CD14-positive monocyte (primary cell): ENCODE results near the gene ALG14. TPM values are rescaled to one million over a fixed set of nuclear protein-coding genes. Genes with fewer than 3 reads are reported as not detected.

Experiments
- DNase-seq, 3 donors: peaks; one replicate each; pipeline ENCODE4 v3.0.0-alpha.2; 2011 to 2022
- H2AFZ ChIP-seq: 2 replicates; pipeline ENCODE4 v1.6.0; 2012; ENCODE audit warnings: mild to moderate bottlenecking, low read depth, low read length, inconsistent platforms; ENCODE audit not compliant: insufficient read depth, poor library complexity, severe bottlenecking
- H3K27ac ChIP-seq, 2 donors: 1 replicate in 1 of 2; 2 replicates in 1 of 2; pipeline ENCODE4 v1.5.1; 2012 to 2013; ENCODE audit warnings: low read length in 2 of 2, control low read depth in 1 of 2, inconsistent platforms in 1 of 2, low read depth in 1 of 2, mild to moderate bottlenecking in 1 of 2
- H3K27me3 ChIP-seq, 2 donors: one replicate each; pipeline versions ENCODE4 v1.6.0 to v1.6.1; 2011 to 2013; ENCODE audit warnings: low read length in 2 of 2; ENCODE audit not compliant: control insufficient read depth in 2 of 2, insufficient read depth in 2 of 2
- H3K36me3 ChIP-seq, 2 donors: replicated peaks in 1 of 2; 1 replicate in 1 of 2; 2 replicates in 1 of 2; pipeline versions ENCODE4 v1.5.1 to v1.6.1; 2012 to 2013; ENCODE audit warnings: low read length in 2 of 2, control low read depth in 1 of 2, inconsistent platforms in 1 of 2, mild to moderate bottlenecking in 1 of 2; ENCODE audit not compliant: insufficient read depth in 2 of 2, control insufficient read depth in 1 of 2
- H3K4me1 ChIP-seq, 2 donors: 1 replicate in 1 of 2; 2 replicates in 1 of 2; pipeline versions ENCODE4 v1.5.1 to v1.6.1; 2012 to 2013; ENCODE audit warnings: low read length in 2 of 2, control low read depth in 1 of 2, inconsistent platforms in 1 of 2, mild to moderate bottlenecking in 1 of 2, moderate library complexity in 1 of 2; ENCODE audit not compliant: insufficient read depth in 2 of 2, control insufficient read depth in 1 of 2
- H3K4me2 ChIP-seq: replicated peaks from 2 replicates; pipeline ENCODE3; 2012; ENCODE audit warnings: low read length, moderate library complexity, mild to moderate bottlenecking; ENCODE audit not compliant: poor library complexity, severe bottlenecking; ENCODE audit errors: extremely low read depth
- H3K4me3 ChIP-seq, 3 experiments: fragments of 200-600 bp in 1 of 3; sonication (generic) in 1 of 3; replicated peaks in 1 of 3; 1 replicate in 2 of 3; 2 replicates in 1 of 3; pipeline ENCODE4 v1.5.1; 2011 to 2013; ENCODE audit warnings: low read length in 3 of 3, mild to moderate bottlenecking in 3 of 3, control low read depth in 2 of 3, low read depth in 2 of 3, inconsistent platforms in 1 of 3, moderate library complexity in 1 of 3
- H3K79me2 ChIP-seq: 2 replicates; pipeline ENCODE4 v1.6.0; 2012; ENCODE audit warnings: mild to moderate bottlenecking, control low read depth, inconsistent platforms, low read length, moderate library complexity; ENCODE audit not compliant: insufficient read depth
- H3K9ac ChIP-seq: 2 replicates; pipeline ENCODE4 v1.6.0; 2017; ENCODE audit warnings: low read length, mild to moderate bottlenecking; ENCODE audit not compliant: insufficient read depth, poor library complexity, severe bottlenecking
- H3K9me3 ChIP-seq, 2 donors: replicated peaks in 1 of 2; 1 replicate in 1 of 2; 2 replicates in 1 of 2; pipeline versions ENCODE4 v1.5.1 to v1.6.1; 2012 to 2013; ENCODE audit warnings: low read length in 2 of 2, control low read depth in 1 of 2; ENCODE audit not compliant: control insufficient read depth in 1 of 2, insufficient read depth in 1 of 2
- H4K20me1 ChIP-seq: 2 replicates; pipeline ENCODE4 v1.6.0; 2012; ENCODE audit warnings: mild to moderate bottlenecking, low read length, control low read depth, moderate library complexity; ENCODE audit not compliant: insufficient read depth
- H3K27ac Mint-ChIP-seq, 7 donors: one replicate each; pipeline ENCODE4 v1.8.0; 2020; ENCODE audit warnings: mild to moderate bottlenecking in 7 of 7, mixed read lengths in 7 of 7, moderate library complexity in 6 of 7, inconsistent platforms in 2 of 7
- H3K27me3 Mint-ChIP-seq, 3 donors: one replicate each; pipeline ENCODE4 v1.8.0; 2021 to 2022; ENCODE audit warnings: low read depth in 3 of 3, mild to moderate bottlenecking in 3 of 3, mixed read lengths in 3 of 3, moderate library complexity in 3 of 3, inconsistent platforms in 1 of 3
- H3K36me3 Mint-ChIP-seq, 2 donors: one replicate each; pipeline ENCODE4 v1.8.0; 2020; ENCODE audit warnings: mixed read lengths in 2 of 2, inconsistent platforms in 1 of 2, mild to moderate bottlenecking in 1 of 2
- H3K4me1 Mint-ChIP-seq: one replicate; pipeline ENCODE4 v1.8.0; 2020; ENCODE audit warnings: mild to moderate bottlenecking, mixed read lengths
- H3K4me3 Mint-ChIP-seq, 2 donors: one replicate each; pipeline ENCODE4 v1.8.0; 2020; ENCODE audit warnings: mild to moderate bottlenecking in 2 of 2, mixed read lengths in 2 of 2, moderate library complexity in 1 of 2
- H3K9me3 Mint-ChIP-seq, 7 donors: one replicate each; pipeline ENCODE4 v1.8.0; 2020 to 2022; ENCODE audit warnings: mixed read lengths in 7 of 7, mild to moderate bottlenecking in 6 of 7, moderate library complexity in 6 of 7, inconsistent platforms in 2 of 7
- CTCF ChIP-seq: fragments of 200-600 bp; IDR thresholded peaks from one replicate; pipeline ENCODE4 v1.8.0; 2022; ENCODE audit warnings: antibody characterized with exemption, mild to moderate bottlenecking
- WGBS: methylation state at CpG from one replicate; pipeline ENCODE4 v1.1.5; 2013; ENCODE audit warnings: missing lambda C conversion rate; ENCODE audit not compliant: insufficient coverage; 5-methylcytosine and 5-hydroxymethylcytosine counted together
- intact Hi-C, 2 donors: fragments of 100-400 bp; cut with micrococcal nuclease; formaldehyde crosslinking; loops; one replicate each; pipeline versions ENCODE4 v1.15.0 to v1.15.1; 2023
- polyA plus RNA-seq, 3 donors: library from polyadenylated mRNA; depleted of rRNA in 1 of 3; unstranded in 2 of 3; stranded (reverse) in 1 of 3; fragments of 300-500 nt in 2 of 3; fragments of >200 nt in 1 of 3; fragmentation: Illumina TruSeq in 2 of 3; gene quantifications; 1 replicate in 2 of 3; 2 replicates in 1 of 3; pipeline ENCODE4 v1.2.3, GENCODE V29; 2012 to 2021

ALG14 gene
- polyA plus RNA-seq, 3 donors, result 0.27 to 5.5 (median 4.4) TPM

- Histone ChIP-seq H3K79me2 (no peaks in the 10 kb centered on the region), H3K4me3 (no peak overlapping the region), H3K36me3 (no peaks in the 10 kb centered on the region), H3K27ac (no peak overlapping the region), H4K20me1 (no peaks in the 10 kb centered on the region), H3K9me3 (no peaks in the 10 kb centered on the region), H3K4me1 (no peaks in the 10 kb centered on the region), H3K27me3 (peaks cover 8 to 10% of the 10 kb centered on the region in 2 donors), H3K4me2 (no peak overlapping the region), H3K9ac (no peak overlapping the region), H2AFZ (no peak overlapping the region)
- Mint-ChIP-seq H3K27ac (no peak overlapping the region), H3K4me1 (peaks cover 3% of the 10 kb centered on the region), H3K9me3 (no peaks in the 10 kb centered on the region), H3K36me3 (no peaks in the 10 kb centered on the region), H3K4me3 (no peak overlapping the region), H3K27me3 (peaks cover 5 to 23% (median 11%) of the 10 kb centered on the region in 3 donors)
- peak; percentile 75 for TF ChIP-seq CTCF
- 75% methylated on average over 2 of the region's 8 CpGs for WGBS
- intact Hi-C loops, result no loop called here
- peak in 2 of 3 donors; percentile 27 to 31 for DNase-seq
These were observed 11.8 kb upstream of the ALG14 start for GRCh38 chr1:95084317-95085176.

- H3K4me3 ChIP-seq, result no peak overlapping the region
- H3K27ac ChIP-seq, result no peak overlapping the region
- H3K27me3 Mint-ChIP-seq, result peaks cover 5 to 16% (median 10%) of the 10 kb centered on the region in 3 donors
- H4K20me1 ChIP-seq, result no peaks in the 10 kb centered on the region
- H3K4me3 Mint-ChIP-seq, result no peak overlapping the region
- H3K36me3 ChIP-seq, result no peaks in the 10 kb centered on the region
- H3K79me2 ChIP-seq, result no peaks in the 10 kb centered on the region
- no peaks in the 10 kb centered on the region for H3K9me3 ChIP-seq
- H3K27me3 ChIP-seq, result peaks cover 13 to 16% of the 10 kb centered on the region in 2 donors
- H3K36me3 Mint-ChIP-seq, result no peaks in the 10 kb centered on the region
- H3K9me3 Mint-ChIP-seq, result no peaks in the 10 kb centered on the region
- TF ChIP-seq CTCF, result no peak
- no peak overlapping the region for H3K4me2 ChIP-seq
- H2AFZ ChIP-seq, result no peak overlapping the region
- H3K4me1 Mint-ChIP-seq, result no peaks in the 10 kb centered on the region
- H3K4me1 ChIP-seq, result no peaks in the 10 kb centered on the region
- H3K27ac Mint-ChIP-seq, result no peak overlapping the region
- WGBS, result 100% methylated on average over 1 of the region's 1 CpG
- DNase-seq, result no peak
- H3K9ac ChIP-seq, result no peak overlapping the region
- intact Hi-C loops, result no loop called here
These were observed 8.1 kb upstream of the ALG14 start for GRCh38 chr1:95080879-95081278.
